ENCODE data around the gene PAM. TPM values are rescaled to one million over a fixed set of nuclear protein-coding genes. Genes with fewer than 3 reads are reported as not detected.

Gene PAM
- total RNA-seq, 1 donor from 2014 or later: 940 TPM

DNA sequence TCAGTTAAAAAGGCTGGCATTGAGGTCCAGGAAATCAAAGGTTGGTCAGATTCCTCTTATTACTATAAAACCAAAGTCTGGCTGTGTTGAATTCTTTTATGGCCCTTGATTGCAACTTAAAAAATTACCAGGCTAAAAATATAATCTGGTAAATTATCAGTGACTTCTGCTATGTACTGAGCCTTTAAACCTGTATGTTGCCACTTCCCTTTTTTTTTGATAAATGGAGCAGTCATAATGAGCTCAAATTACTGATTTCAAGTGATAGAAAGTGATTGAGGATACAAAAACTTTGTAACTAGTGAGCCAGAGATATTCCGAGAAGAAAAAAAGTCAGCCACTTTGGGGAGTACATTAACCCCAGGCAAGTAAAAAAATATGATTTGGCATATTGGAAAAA lies 264.7 kb downstream of the PAM start:
- TF ChIP-seq, protein P1, sequence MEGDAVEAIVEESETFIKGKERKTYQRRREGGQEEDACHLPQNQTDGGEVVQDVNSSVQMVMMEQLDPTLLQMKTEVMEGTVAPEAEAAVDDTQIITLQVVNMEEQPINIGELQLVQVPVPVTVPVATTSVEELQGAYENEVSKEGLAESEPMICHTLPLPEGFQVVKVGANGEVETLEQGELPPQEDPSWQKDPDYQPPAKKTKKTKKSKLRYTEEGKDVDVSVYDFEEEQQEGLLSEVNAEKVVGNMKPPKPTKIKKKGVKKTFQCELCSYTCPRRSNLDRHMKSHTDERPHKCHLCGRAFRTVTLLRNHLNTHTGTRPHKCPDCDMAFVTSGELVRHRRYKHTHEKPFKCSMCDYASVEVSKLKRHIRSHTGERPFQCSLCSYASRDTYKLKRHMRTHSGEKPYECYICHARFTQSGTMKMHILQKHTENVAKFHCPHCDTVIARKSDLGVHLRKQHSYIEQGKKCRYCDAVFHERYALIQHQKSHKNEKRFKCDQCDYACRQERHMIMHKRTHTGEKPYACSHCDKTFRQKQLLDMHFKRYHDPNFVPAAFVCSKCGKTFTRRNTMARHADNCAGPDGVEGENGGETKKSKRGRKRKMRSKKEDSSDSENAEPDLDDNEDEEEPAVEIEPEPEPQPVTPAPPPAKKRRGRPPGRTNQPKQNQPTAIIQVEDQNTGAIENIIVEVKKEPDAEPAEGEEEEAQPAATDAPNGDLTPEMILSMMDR (IDR thresholded peaks at IDR 0.05): no peak
- intact Hi-C loops (cut with DNase I): no loop called here
- peaks cover 3 to 8% of the 10 kb centered on the region in 2 donors for H3K4me1 ChIP-seq
- DNase-seq (ENCODE audit: low spot score in 2 of 2): no peak
- H3K36me3 ChIP-seq: peaks cover 21 to 22% of the 10 kb centered on the region in 2 donors
- H3K27me3 ChIP-seq: no peaks in the 10 kb centered on the region
- no peak overlapping the region for H3K27ac ChIP-seq
- no peaks in the 10 kb centered on the region for H3K9me3 ChIP-seq
- no peak overlapping the region for H3K4me3 ChIP-seq

DNA sequence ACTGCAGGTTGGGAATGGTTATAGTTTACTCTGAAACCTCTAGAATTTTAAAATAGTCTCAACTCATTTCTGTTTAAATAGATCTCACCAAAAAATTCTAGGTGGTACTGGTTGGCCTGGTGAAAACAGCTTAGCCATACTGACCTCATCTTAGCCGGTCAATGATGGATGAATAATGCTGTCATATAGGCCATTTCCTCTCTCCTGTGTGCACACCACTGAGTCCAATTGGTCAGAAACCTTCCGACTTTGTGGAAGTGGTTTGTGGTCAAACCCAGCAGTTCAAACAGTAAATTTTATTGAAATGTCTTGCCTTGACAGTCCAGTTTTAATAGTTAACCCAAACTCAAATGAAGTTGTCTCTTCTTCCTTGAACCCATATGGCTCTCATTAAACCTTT lies 266.2 kb downstream of the PAM start:
- H3K4me1 ChIP-seq: peaks cover 0 to 3% of the 10 kb centered on the region in 2 donors
- intact Hi-C loops (cut with DNase I): no loop called here
- peaks cover 21 to 28% of the 10 kb centered on the region in 2 donors for H3K36me3 ChIP-seq
- TF ChIP-seq, protein P1 (IDR thresholded peaks at IDR 0.05): no peak
- H3K27me3 ChIP-seq: no peaks in the 10 kb centered on the region
- H3K9me3 ChIP-seq: no peaks in the 10 kb centered on the region
- no peak for DNase-seq (ENCODE audit: low spot score in 2 of 2)
- no peak overlapping the region for H3K4me3 ChIP-seq
- no peak overlapping the region for H3K27ac ChIP-seq

- peaks cover 0 to 2% of the 10 kb centered on the region in 2 donors for H3K4me1 ChIP-seq
- DNase-seq (ENCODE audit: low spot score in 2 of 2): no peak
- TF ChIP-seq, protein P1 (IDR thresholded peaks at IDR 0.05): no peak
- peaks cover 18 to 56% of the 10 kb centered on the region in 2 donors for H3K36me3 ChIP-seq
- H3K4me3 ChIP-seq: no peak overlapping the region
- H3K27ac ChIP-seq: no peak overlapping the region
- no peaks in the 10 kb centered on the region for H3K9me3 ChIP-seq
- no peaks in the 10 kb centered on the region for H3K27me3 ChIP-seq
- intact Hi-C loops (cut with DNase I): no loop called here
These were observed 272.2 kb downstream of the PAM start for GRCh38 chr5:103027267-103027666.

GRCh38 chr5:103031607-103032006 lies 276.5 kb downstream of the PAM start:
- H3K4me3 ChIP-seq: no peak overlapping the region
- H3K36me3 ChIP-seq: peaks cover 18 to 44% of the 10 kb centered on the region in 2 donors
- no peak for DNase-seq (ENCODE audit: low spot score in 2 of 2)
- no peaks in the 10 kb centered on the region for H3K9me3 ChIP-seq
- TF ChIP-seq, protein P1 (IDR thresholded peaks at IDR 0.05): peak in 1 of 3 experiments; percentile 9
- no peak overlapping the region for H3K27ac ChIP-seq
- intact Hi-C loops (cut with DNase I): no loop called here
- no peaks in the 10 kb centered on the region for H3K27me3 ChIP-seq
- H3K4me1 ChIP-seq: peaks cover 0 to 2% of the 10 kb centered on the region in 2 donors

- Histone ChIP-seq H3K4me3 (no peak overlapping the region), H3K9me3 (no peaks in the 10 kb centered on the region), H3K27ac (no peak overlapping the region), H3K27me3 (no peaks in the 10 kb centered on the region), H3K4me1 (peaks cover 0 to 2% of the 10 kb centered on the region in 2 donors), H3K36me3 (peaks cover 13 to 24% of the 10 kb centered on the region in 2 donors)
- TF ChIP-seq, protein P1 (IDR thresholded peaks at IDR 0.05): no peak
- no peak for DNase-seq (ENCODE audit: low spot score in 2 of 2)
- intact Hi-C loops (cut with DNase I): no loop called here
These were observed 278.6 kb downstream of the PAM start for GRCh38 chr5:103033696-103034095.

Data from ascending aorta (tissue), 2 donors.